ENCODE results near the gene PRPH2.

GRCh38 chr6:42729731-42730130 lies 7.3 kb upstream of the PRPH2 start:
- TF ChIP-seq CTCF (IDR thresholded peaks at IDR 0.05; ENCODE audit: low read length): no peak
- TF ChIP-seq EZH2 (IDR thresholded peaks at IDR 0.05; ENCODE audit: borderline replicate concordance, low read length): no peak

Data from OCI-LY1 (cell line).